K562 (cell line): ENCODE results near the gene RNU6-8. TPM values are rescaled to one million over a fixed set of nuclear protein-coding genes. Genes with fewer than 3 reads are reported as not detected.

Experiments
- ATAC-seq: fragments of 200-7000 bp; cut with Tn5 transposase; 3 replicates; pipeline ENCODE4 v1.9.1; 2020; ENCODE audit warnings: moderate library complexity
- BruUV-seq: library from RNA; stranded (reverse); fragments of 400-500 nt; replicated peaks from 2 replicates; lab custom pipeline; 2021; lab: Mats Ljungman, UMichigan
- CTCF ChIA-PET: fragments of 300-600 bp; formaldehyde crosslinking; extraction: SDS; loops from one replicate; lab custom pipeline; 2021; ENCODE audit warnings: low intra/inter-chr PET ratio; lab: Yijun Ruan, JAX
- POLR2A ChIA-PET: fragments of 300-600, 350-650 bp; sonication (Branson Sonifier 250); formaldehyde crosslinking; extraction: SDS; loops from one replicate; lab custom pipeline; 2021; ENCODE audit warnings: antibody characterized with exemption, inconsistent platforms; lab: Yijun Ruan, JAX
- DNase-seq, 4 experiments: peaks; one replicate each; pipeline versions ENCODE4 v3.0.0 to v3.0.0-alpha.2; 2011 to 2018; ENCODE audit warnings: low spot score in 3 of 4, mixed read lengths in 3 of 4; ENCODE audit errors: extremely low read depth in 1 of 4
- FAIRE-seq: peaks from 2 replicates; lab custom pipeline; 2011; peaks lifted over from hg19 to GRCh38; lab: Jason Lieb, UNC
- H2AFZ ChIP-seq: 2 replicates; pipeline ENCODE4 v1.6.0; 2011; ENCODE audit warnings: low read depth, low read length, control low read depth, inconsistent platforms
- H3K27ac ChIP-seq: fragments of 200-600 bp; 3 replicates; pipeline ENCODE4 v1.8.0; 2011; ENCODE audit warnings: low read depth, mild to moderate bottlenecking, control low read depth, inconsistent platforms, low read length, moderate library complexity, mixed read lengths; ENCODE audit errors: extremely low read depth
- H3K27me3 ChIP-seq, 2 experiments: fragments of 300-600 bp in 1 of 2; 2 replicates in 1 of 2; 3 replicates in 1 of 2; pipeline versions ENCODE4 v1.6.0 to v1.8.0; 2011; ENCODE audit warnings: inconsistent platforms in 2 of 2, low read length in 2 of 2, mild to moderate bottlenecking in 1 of 2, mixed read lengths in 1 of 2, moderate library complexity in 1 of 2; ENCODE audit not compliant: control insufficient read depth in 2 of 2, insufficient read depth in 2 of 2
- H3K36me3 ChIP-seq: fragments of 300-600 bp; 3 replicates; pipeline ENCODE4 v1.8.0; 2011; ENCODE audit warnings: mild to moderate bottlenecking, low read length, inconsistent platforms; ENCODE audit not compliant: control insufficient read depth, insufficient read depth
- H3K4me1 ChIP-seq, 2 experiments: fragments of 200-600 bp in 1 of 2; replicated peaks in 1 of 2; 2 replicates in 1 of 2; 3 replicates in 1 of 2; pipeline versions ENCODE4 v1.5.1 to v1.8.0; 2011; ENCODE audit warnings: inconsistent platforms in 2 of 2, low read length in 2 of 2, mild to moderate bottlenecking in 1 of 2, mixed read lengths in 1 of 2, moderate library complexity in 1 of 2; ENCODE audit not compliant: control insufficient read depth in 2 of 2, insufficient read depth in 2 of 2
- H3K4me2 ChIP-seq: 2 replicates; pipeline ENCODE4 v1.6.1; 2011; ENCODE audit warnings: low read length, control low read depth, inconsistent platforms, mixed read lengths; ENCODE audit not compliant: insufficient read depth
- H3K4me3 ChIP-seq: fragments of 200-600 bp; sonication (generic), shearing (Covaris generic); 2 replicates; pipeline ENCODE4 v1.5.1; 2016; ENCODE audit warnings: control low read depth, inconsistent platforms
- H3K79me2 ChIP-seq: fragments of 200-600 bp; 3 replicates; pipeline ENCODE4 v1.8.0; 2011; ENCODE audit warnings: low read length, inconsistent platforms; ENCODE audit not compliant: control insufficient read depth, insufficient read depth
- H3K9ac ChIP-seq, 2 experiments: 2 replicates each; pipeline versions ENCODE4 v1.6.0 to v1.6.1; 2011; ENCODE audit warnings: low read depth in 2 of 2, low read length in 2 of 2, control low read depth in 1 of 2, inconsistent platforms in 1 of 2, mild to moderate bottlenecking in 1 of 2, mixed read lengths in 1 of 2; ENCODE audit not compliant: insufficient read depth in 1 of 2
- H3K9me1 ChIP-seq: one replicate; pipeline ENCODE4 v1.6.0; 2011; ENCODE audit warnings: inconsistent platforms, mild to moderate bottlenecking, low read length, moderate library complexity; ENCODE audit not compliant: control insufficient read depth, insufficient read depth
- H3K9me3 ChIP-seq: replicated peaks from 2 replicates; pipeline ENCODE4 v1.5.1; 2011; ENCODE audit warnings: low read depth, low read length, inconsistent platforms; ENCODE audit not compliant: control insufficient read depth, insufficient read depth
- H4K20me1 ChIP-seq: replicated peaks from 2 replicates; pipeline ENCODE4 v1.6.1; 2011; ENCODE audit warnings: low read length, inconsistent platforms, mixed read lengths; ENCODE audit not compliant: control insufficient read depth, insufficient read depth
- RAD21 ChIP-seq, 2 experiments: fragments of 250-450 bp in 1 of 2; fragments of 450-650 bp in 1 of 2; sonication (Bioruptor Pico) in 1 of 2; formaldehyde crosslinking in 1 of 2; IDR thresholded peaks in 1 of 2; conservative IDR thresholded peaks in 1 of 2; 2 replicates each; pipeline versions ENCODE4 v1.4.0 to v1.8.0; 2020 to 2022; ENCODE audit warnings: mild to moderate bottlenecking in 2 of 2, moderate library complexity in 1 of 2
- TEAD1 ChIP-seq, 2 experiments: fragments of 450-650 bp in 1 of 2; sonication (generic) in 1 of 2; formaldehyde crosslinking; IDR thresholded peaks; 2 replicates each; pipeline versions ENCODE4 v1.4.0 to v1.8.0; 2020 to 2022; ENCODE audit warnings: mild to moderate bottlenecking in 2 of 2, missing genetic modification reagents in 1 of 2
- WGBS: fragments of 100-300 bp; shearing (Covaris generic); methylation state at CpG from one replicate; pipeline ENCODE4 v1.1.6; 2016; ENCODE audit warnings: low coverage, mixed read lengths; ENCODE audit not compliant: insufficient coverage; ENCODE audit errors: missing lambda C conversion rate; 5-methylcytosine and 5-hydroxymethylcytosine counted together
- in situ Hi-C: fragments of 300-500 bp; cut with MboI; formaldehyde crosslinking; loops from 4 replicates; pipeline ENCODE4 v1.15.0; 2018; ENCODE audit warnings: inconsistent platforms, mixed read lengths
- intact Hi-C: fragments of 100-400 bp; cut with micrococcal nuclease; formaldehyde crosslinking; loops from 2 replicates; pipeline ENCODE4 v1.14.2; 2022
- polyA plus RNA-seq, 8 experiments: library from polyadenylated mRNA; depleted of rRNA in 4 of 8; stranded (reverse) in 5 of 8; unstranded in 3 of 8; fragments of >200 nt; fragmentation: Nextera tagmentation in 2 of 8; fragmentation: Illumina TruSeq in 1 of 8; extraction: Ambion mirVana in 2 of 8; extraction: Trizol in 1 of 8; gene quantifications; 2 replicates each; pipeline versions ENCODE4 v1.2.1 to v1.2.3, GENCODE V29; 2011 to 2014; ENCODE audit warnings: inconsistent platforms in 1 of 8, missing spikeins in 1 of 8
- total RNA-seq, 7 experiments: library from RNA; depleted of rRNA in 6 of 7; stranded (reverse); fragments of >200 nt in 6 of 7; fragmentation: Illumina TruSeq in 2 of 7; extraction: Trizol in 2 of 7; gene quantifications; 2 replicates each; pipeline versions ENCODE4 v1.2.1 to v1.2.3, GENCODE V29; 2011 to 2021; ENCODE audit warnings: low replicate concordance in 1 of 7
- TF ChIP-seq, protein P1 (sequence below), 3 experiments: IDR thresholded peaks in 2 of 3; conservative IDR thresholded peaks in 1 of 3; 2 replicates each; pipeline ENCODE4 v1.5.1; 2011 to 2012; ENCODE audit warnings: low read length in 3 of 3, mild to moderate bottlenecking in 3 of 3, control low read depth in 2 of 3, improper control_type of control experiment in 1 of 3, inconsistent platforms in 1 of 3, low read depth in 1 of 3, mixed read lengths in 1 of 3, moderate library complexity in 1 of 3; ENCODE audit not compliant: insufficient read depth in 2 of 3

RNU6-8 gene
- total and polyA plus RNA-seq, 9 of the 15 experiments (the other 6 are each of a cell fraction or from before 2014, with no cell fraction given), result not detected

DNA sequence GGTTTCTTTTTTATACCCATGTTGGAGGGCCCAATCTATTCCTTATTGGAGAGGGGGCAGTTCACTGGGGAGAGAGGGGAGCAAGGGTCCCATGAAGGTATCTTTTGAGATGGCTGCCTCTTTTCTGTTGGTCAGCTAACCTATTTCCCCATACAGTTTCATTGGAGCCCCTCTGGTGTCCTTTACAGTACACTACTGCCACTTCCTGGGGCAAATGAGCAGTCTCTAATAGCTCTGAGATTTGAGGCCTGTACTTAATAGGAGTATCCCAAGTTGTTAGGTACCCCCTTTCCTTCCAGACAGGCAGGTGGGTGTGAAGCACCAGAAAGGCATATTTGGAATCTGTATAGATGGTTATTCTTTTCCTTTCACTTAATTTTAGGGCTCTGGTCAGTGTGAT is 41.3 kb upstream of the RNU6-8 start (continued):
- TF ChIP-seq, protein P1, sequence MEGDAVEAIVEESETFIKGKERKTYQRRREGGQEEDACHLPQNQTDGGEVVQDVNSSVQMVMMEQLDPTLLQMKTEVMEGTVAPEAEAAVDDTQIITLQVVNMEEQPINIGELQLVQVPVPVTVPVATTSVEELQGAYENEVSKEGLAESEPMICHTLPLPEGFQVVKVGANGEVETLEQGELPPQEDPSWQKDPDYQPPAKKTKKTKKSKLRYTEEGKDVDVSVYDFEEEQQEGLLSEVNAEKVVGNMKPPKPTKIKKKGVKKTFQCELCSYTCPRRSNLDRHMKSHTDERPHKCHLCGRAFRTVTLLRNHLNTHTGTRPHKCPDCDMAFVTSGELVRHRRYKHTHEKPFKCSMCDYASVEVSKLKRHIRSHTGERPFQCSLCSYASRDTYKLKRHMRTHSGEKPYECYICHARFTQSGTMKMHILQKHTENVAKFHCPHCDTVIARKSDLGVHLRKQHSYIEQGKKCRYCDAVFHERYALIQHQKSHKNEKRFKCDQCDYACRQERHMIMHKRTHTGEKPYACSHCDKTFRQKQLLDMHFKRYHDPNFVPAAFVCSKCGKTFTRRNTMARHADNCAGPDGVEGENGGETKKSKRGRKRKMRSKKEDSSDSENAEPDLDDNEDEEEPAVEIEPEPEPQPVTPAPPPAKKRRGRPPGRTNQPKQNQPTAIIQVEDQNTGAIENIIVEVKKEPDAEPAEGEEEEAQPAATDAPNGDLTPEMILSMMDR (IDR thresholded peaks at IDR 0.05 in 2 of 3, conservative IDR thresholded peaks at IDR 0.05 in 1 of 3; ENCODE audit: insufficient read depth in 2 of 3, low read depth in 1 of 3, low read length in 3 of 3), result peak; percentile 15 to 42 (median 29); a peak in 2 of 6 replicates
- peak; percentile 48 to 59 for TF ChIP-seq RAD21 (CRISPR knock-in tag; conservative IDR thresholded peaks at IDR 0.05 in 1 of 2, IDR thresholded peaks at IDR 0.05 in 1 of 2)
- TF ChIP-seq, all 486 proteins: peak for 4

DNA sequence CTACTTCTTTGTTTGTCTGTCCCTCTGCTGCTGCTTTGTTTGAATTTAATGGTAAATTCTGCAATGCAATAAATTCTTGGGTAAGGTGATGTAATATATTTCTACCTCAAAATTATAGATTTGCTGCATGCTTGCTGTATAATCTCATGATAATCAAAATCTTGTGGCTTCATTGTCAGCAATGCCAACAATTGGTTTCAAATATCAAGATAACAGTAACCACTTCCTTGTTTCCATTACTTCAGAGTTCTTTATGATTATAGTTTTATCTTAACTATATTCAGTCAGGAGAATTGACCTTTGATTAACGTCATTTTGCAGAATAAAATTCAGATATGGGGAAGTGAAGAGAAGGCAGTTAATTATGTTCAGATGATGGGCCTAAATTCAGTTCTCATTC is 30.2 kb upstream of the RNU6-8 start:
- no peak for FAIRE-seq
- CTCF ChIA-PET, result interaction anchor here (0.6 kb wide), 1 partner anchor 1050 kb away, joined by 3 read pairs; no protein-coding TSS in a partner anchor

More for the DNA sequence above, 30.2 kb upstream of the RNU6-8 start:
- H3K27me3 ChIP-seq, result no peaks in the 10 kb centered on the region
- no peak for ATAC-seq
- no peak for DNase-seq
- H2AFZ ChIP-seq, result no peak overlapping the region
- H3K4me2 ChIP-seq, result no peak overlapping the region
- H3K36me3 ChIP-seq, result no peaks in the 10 kb centered on the region
- BruUV-seq, result no TSS peak
- no peaks in the 10 kb centered on the region for H3K4me1 ChIP-seq
- no peaks in the 10 kb centered on the region for H4K20me1 ChIP-seq
- 0% methylated on average over 1 of the region's 1 CpG for WGBS
- H3K9ac ChIP-seq, result no peak overlapping the region
- no peaks in the 10 kb centered on the region for H3K9me3 ChIP-seq
- no peak for TF ChIP-seq TEAD1 (CRISPR knock-in tag; IDR thresholded peaks at IDR 0.05)
- TF ChIP-seq, all 486 proteins: peak for 0
- no peak overlapping the region for H3K4me3 ChIP-seq
- no peak overlapping the region for H3K27ac ChIP-seq
- H3K79me2 ChIP-seq, result no peaks in the 10 kb centered on the region
- intact Hi-C loops, result no loop called here
- no peaks in the 10 kb centered on the region for H3K9me1 ChIP-seq
- POLR2A ChIA-PET, result no interaction called here
- in situ Hi-C loops, result no loop called here
